IPS-NIHi7 (cell line): Measurements from ENCODE around the gene CEACAM6.
A peak's percentile ranks its signal among the peaks of the same experiment; 100 is the strongest.
"Not testable (repeated sequence)": the region's sequence is repeated elsewhere in the genome, so short reads cannot be mapped to it uniquely, and the experiment has no call there.

Experiments used
- DNase-seq: peaks from one replicate; pipeline ENCODE4 v3.0.0; 2012; ENCODE audit warnings: mixed read lengths; ENCODE audit errors: extremely low spot score

The CEACAM6 gene

GRCh38 chr19:41746593-41747227 lies 8.6 kb upstream of the CEACAM6 start:
- DNase-seq, result peak; percentile 56

DNA sequence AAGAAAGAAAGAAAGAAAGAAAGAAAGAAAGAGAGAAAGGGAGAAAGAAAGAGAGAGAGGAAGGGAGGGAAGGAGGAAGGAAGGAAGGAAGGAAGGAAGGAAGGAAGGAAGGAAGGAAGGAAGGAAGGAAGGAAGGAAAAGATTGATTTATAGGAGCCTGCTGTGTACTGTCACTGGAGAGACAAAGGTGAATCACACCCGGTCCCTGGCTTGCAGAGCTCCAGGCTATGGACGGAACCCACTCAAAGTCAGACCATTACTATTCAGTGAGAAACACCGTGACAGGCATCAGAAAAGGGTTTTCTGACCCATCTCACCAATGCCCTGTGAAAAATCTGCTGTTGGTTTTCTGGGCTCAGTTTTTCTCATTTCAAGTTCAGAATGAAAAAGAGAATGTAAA lies 7.3 kb upstream of the CEACAM6 start:
- no peak for DNase-seq

- not testable (repeated sequence) for DNase-seq
Measured at GRCh38 chr19:41750248-41751134, 4.8 kb upstream of the CEACAM6 start.

DNA sequence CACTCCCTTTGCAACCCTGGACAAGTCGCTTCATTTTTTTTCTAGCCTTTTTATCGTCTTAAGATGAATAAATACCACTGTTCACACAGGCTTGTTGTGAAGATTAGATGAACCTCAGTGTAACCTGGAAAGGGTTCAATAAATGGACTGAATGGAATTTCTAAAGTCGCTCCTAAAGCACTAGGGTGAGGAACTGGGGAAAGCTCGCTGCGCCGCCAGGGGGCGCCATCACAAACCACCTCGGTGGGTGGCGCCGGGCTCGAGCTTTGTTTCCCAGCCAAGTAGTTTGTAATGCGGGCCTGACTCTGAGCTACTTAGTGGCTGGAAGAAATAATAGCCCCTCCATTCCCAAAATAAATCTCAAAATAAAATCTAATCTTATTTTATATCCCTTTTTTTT lies 2.2 kb upstream of the CEACAM6 start:
- peak; percentile 71 for DNase-seq

- peak; percentile 38 for DNase-seq
Measured at GRCh38 chr19:41753936-41754529, 1.3 kb upstream of the CEACAM6 start.

GRCh38 chr19:41758846-41759245 lies 3.5 kb downstream of the CEACAM6 start:
- DNase-seq, result no peak

GRCh38 chr19:41767115-41767514 lies 11.8 kb downstream of the CEACAM6 start:
- no peak for DNase-seq

DNA sequence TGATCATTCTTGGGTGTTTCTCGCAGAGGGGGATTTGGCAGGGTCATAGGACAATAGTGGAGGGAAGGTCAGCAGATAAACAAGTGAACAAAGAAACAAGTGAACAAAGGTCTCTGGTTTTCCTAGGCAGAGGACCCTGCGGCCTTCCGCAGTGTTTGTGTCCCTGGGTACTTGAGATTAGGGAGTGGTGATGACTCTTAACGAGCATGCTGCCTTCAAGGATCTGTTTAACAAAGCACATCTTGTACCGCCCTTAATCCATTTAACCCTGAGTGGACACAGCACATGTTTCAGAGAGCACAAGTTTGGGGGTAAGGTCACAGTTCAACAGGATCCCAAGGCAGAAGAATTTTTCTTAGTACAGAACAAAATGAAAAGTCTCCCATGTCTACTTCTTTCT lies 12.8 kb downstream of the CEACAM6 start:
- DNase-seq, result not testable (repeated sequence)

DNA sequence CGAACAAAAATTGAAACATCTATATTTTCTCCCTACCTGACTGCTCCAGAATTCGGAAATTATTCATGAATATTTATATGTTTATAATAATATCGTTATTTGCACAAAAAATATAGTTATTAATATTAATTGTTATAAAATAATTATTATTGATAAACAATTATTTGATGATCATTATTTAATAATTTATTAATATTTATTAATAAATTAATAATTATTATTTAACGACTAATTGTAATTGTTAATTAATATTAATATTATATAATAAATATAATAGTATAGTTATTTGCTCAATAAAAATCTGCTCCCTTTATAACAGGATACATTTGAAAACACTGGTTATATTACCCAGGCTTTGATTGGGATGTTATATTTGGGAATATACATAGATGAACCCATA lies 14.3 kb downstream of the CEACAM6 start:
- no peak for DNase-seq

- no peak for DNase-seq
Measured at GRCh38 chr19:41771410-41771809, 16.1 kb downstream of the CEACAM6 start.

- no peak for DNase-seq
Measured at GRCh38 chr19:41774515-41774980, 19.2 kb downstream of the CEACAM6 start.

DNA sequence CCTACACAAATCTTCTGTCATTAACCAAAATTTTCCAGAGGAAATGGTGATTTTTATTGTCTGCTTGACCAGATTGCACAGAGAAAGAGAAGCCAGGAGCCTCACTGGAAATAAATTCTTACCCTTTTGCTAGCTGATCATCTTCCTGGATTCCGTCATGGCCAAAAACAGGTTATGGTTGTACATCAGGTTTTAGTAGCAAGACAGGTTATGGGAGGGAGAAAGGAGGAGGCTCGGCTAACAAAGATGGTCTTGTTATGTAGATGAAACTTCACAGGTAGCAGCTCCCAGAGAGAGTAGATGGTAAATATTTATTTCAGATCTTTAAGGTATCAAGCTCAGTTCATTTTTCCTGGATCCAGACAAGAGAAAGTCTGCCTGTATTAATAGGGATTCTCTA lies 21.4 kb downstream of the CEACAM6 start:
- no peak for DNase-seq

GRCh38 chr19:41783612-41784011 lies 28.3 kb downstream of the CEACAM6 start:
- no peak for DNase-seq

- DNase-seq, result no peak
Measured at GRCh38 chr19:41784312-41784711, 29.0 kb downstream of the CEACAM6 start.

- DNase-seq, result no peak
Measured at GRCh38 chr19:41784743-41785142, 29.4 kb downstream of the CEACAM6 start.

DNA sequence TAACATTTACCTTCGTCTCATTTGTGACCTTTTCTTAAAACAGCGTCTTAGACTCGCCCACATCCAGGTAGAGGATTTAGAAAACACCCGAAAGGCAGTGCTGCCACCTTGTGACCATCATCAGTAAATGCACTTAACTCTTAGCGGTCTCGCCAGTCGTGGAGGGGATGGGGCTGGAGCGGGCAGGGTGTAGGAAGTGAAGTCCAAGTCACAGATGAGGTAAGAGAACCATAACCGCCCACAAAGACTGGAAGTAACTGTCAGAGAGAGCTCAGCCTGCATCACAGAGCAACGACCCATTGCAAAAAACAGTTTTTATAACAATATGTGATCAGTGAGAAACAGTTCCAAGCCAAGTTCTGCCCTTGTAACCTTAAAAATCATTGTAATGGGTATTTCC lies 30.3 kb downstream of the CEACAM6 start:
- peak; percentile 90 for DNase-seq

DNA sequence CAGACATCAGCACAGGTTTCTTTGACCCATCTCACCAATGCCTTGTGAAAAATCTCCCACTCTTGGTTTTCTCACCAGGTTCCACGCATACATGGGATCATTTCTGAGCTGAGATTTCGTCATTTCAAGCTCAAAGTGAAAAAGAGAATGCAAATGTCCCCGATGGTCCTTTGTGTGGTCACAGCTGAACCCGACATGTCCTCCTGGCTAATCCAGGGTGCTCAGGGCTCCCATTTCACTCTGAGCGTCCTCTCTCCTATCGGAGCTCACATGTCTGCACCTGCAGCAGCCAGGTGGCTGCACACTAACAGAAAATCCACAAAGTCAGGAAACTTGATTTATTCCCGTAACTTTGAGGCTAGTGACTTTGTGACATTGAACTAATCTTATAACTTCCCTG lies 31.7 kb downstream of the CEACAM6 start:
- DNase-seq, result no peak

DNA sequence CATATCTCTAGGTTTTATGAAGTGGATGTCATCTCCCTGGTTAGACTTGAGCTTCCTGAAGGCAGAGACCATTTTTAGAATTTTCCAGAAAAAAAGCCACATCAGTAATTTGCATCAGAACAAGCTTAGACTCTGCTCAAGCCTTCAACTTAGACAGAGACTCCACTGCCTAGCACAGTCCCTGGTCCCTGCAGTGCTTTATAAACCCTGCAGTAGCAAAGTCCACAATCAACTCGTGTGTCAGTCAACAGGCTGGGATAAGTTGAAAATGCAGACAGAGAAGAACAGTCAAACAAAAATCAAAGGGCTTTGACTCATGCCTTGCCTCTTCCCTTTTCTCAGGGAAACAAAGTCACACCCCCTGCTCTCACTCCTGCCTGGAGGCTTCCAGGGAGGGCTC lies 33.2 kb downstream of the CEACAM6 start:
- DNase-seq, result not testable (repeated sequence)

- DNase-seq, result not testable (repeated sequence)
Measured at GRCh38 chr19:41789053-41789452, 33.7 kb downstream of the CEACAM6 start.

DNA sequence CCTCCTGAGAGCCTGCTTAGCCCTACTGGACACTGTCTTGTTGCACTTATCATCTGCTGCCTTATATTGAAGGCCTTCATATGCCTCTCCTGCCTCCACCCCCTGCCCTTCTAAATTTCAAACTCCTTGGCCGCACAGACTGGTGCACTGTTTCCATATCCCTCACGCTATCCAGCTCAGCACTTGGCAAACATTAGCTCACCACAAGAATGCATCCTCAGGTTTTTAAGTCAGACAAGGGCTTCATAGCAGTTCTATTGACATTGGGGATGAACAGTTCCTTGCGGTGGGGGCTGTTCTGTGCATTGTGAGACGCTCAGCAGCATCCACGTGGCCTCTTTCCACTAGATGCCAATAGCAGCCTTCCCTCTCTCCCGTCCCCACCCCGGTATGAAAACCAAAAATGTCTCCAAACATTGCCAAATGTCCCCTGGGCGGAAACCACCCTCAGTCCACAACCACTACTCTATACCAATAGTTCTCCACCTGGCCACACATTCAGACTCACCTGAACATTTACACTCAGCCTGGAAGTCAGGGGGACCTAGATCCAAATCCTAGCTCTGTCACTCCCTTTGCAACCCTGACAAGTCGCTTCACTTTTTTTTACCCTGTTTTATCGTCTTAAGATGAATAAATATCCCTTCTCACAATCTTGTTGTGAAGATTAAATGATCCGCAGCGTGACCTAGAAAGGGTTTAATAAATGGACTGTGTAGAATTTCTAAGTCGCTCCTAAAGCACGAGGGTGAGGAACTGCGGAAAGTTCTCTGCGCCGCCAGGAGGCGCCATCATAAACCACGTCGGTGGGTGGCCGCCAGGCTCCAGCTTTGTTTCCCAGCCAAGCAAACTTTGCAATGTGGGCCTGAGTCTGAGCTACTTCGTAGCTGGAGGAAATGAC lies 37.4 kb downstream of the CEACAM6 start:
- DNase-seq, result peak; percentile 84

GRCh38 chr19:41793414-41793727 lies 38.0 kb downstream of the CEACAM6 start:
- no peak for DNase-seq

DNA sequence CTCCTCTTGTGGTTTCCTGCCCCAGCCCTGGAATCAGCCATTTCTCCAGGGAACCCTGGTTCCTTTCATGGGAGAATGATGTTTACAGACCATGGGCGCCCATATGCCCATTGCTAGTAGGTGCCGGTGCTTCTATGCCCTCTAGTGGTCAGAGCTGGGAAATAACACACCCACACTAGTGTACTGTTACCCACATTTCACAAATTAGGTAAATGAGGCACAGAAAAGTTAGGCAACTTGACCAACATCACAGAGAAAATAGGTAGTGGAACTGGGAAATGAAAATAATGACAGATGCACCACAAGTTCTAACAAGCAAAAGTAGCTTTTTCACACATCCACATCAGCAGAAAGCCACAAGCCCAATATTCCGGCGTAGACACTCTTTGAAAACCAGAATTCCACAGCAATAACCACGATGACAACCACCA lies 39.7 kb downstream of the CEACAM6 start:
- DNase-seq, result peak; percentile 37
